ENCODE measurements around the gene ESR2. TPM values are rescaled to one million over a fixed set of nuclear protein-coding genes. Genes with fewer than 3 reads are reported as not detected.

The ESR2 gene
- total RNA-seq, 1 experiment from 2014 or later, result 0.15 TPM

- H3K4me3 Mint-ChIP-seq, result no peak overlapping the region
Measured at GRCh38 chr14:64176330-64176729, 117.8 kb downstream of the ESR2 start.

More at GRCh38 chr14:64176330-64176729, 117.8 kb downstream of the ESR2 start:
- Histone ChIP-seq H3K9ac (ENCODE audit: extremely low read depth, insufficient read length, low read length) (no peak overlapping the region), H4K91ac (ENCODE audit: insufficient read length, low read depth, low read length) (no peak overlapping the region), H4K5ac (ENCODE audit: insufficient read length, low read depth, low read length) (no peak overlapping the region), H3K27ac (ENCODE audit: insufficient read length, low read depth, low read length) (no peak overlapping the region), H3K27me3 (ENCODE audit: insufficient read depth, low read length) (no peaks in the 10 kb centered on the region), H2BK15ac (ENCODE audit: low read depth, low read length) (no peak overlapping the region), H4K8ac (replicated peaks; ENCODE audit: insufficient read length, low read depth, low read length) (no peak overlapping the region), H3K4me1 (ENCODE audit: insufficient read depth, low read length) (no peaks in the 10 kb centered on the region), H3K9me3 (ENCODE audit: control insufficient read depth, low read depth, low read length) (no peaks in the 10 kb centered on the region), H3K4me2 (ENCODE audit: insufficient read depth, insufficient read length, low read length) (no peak overlapping the region), H3K56ac (ENCODE audit: insufficient read length, low read depth, low read length) (no peak overlapping the region), H3K4ac (ENCODE audit: low read depth, low read length) (no peak overlapping the region), H3K23ac (ENCODE audit: insufficient read length, low read depth, low read length) (no peak overlapping the region), H4K20me1 (ENCODE audit: control insufficient read depth, insufficient read depth, insufficient read length) (no peaks in the 10 kb centered on the region), H2BK120ac (ENCODE audit: low read depth, low read length, poor library complexity, severe bottlenecking) (no peak overlapping the region), H2BK20ac (ENCODE audit: low read depth, low read length, poor library complexity, severe bottlenecking) (no peak overlapping the region), H2BK5ac (ENCODE audit: insufficient read length, low read length) (no peak overlapping the region), H3K23me2 (ENCODE audit: insufficient read length, low read depth, low read length, poor library complexity, severe bottlenecking) (no peaks in the 10 kb centered on the region), H3T11ph (ENCODE audit: low read length) (no peak overlapping the region), H3K14ac (ENCODE audit: insufficient read depth, low read length) (no peak overlapping the region), H3K18ac (ENCODE audit: insufficient read length, low read depth, low read length) (no peak overlapping the region), H3K79me1 (ENCODE audit: insufficient read depth, low read depth, low read length, poor library complexity, severe bottlenecking) (no peaks in the 10 kb centered on the region), H2AFZ (ENCODE audit: low read length) (no peak overlapping the region), H3K79me2 (ENCODE audit: insufficient read depth, low read length) (no peaks in the 10 kb centered on the region), H2AK5ac (ENCODE audit: insufficient read length, low read length) (no peak overlapping the region), H2BK12ac (ENCODE audit: insufficient read length, low read depth, low read length) (no peak overlapping the region)
- TF ChIP-seq CTCF (conservative IDR thresholded peaks at IDR 0.05), result no peak
- Mint-ChIP-seq H3K27me3 (ENCODE audit: low read depth) (no peaks in the 10 kb centered on the region), H3K27ac (no peak overlapping the region), H3K4me1 (peaks cover 0 to 3% of the 10 kb centered on the region in 2 experiments; a peak in 2 of 4 replicates), H3K9me3 (no peaks in the 10 kb centered on the region), H3K36me3 (ENCODE audit: insufficient read depth in 1 of 3, low read depth in 3 of 3) (peaks cover 3 to 29% (median 28%) of the 10 kb centered on the region in 3 experiments; a peak in 6 of 7 replicates)
- no peak for DNase-seq
- no CpG with 5 or more reads among the region's 2 CpGs for WGBS (ENCODE audit: extremely low coverage, insufficient read length, low lambda C conversion rate)
